GM18519 (cell line): Measurements from ENCODE around the gene TNS1.

Experiments
- ATAC-seq: cut with Tn5 transposase; IDR thresholded peaks from one replicate; pipeline ENCODE4 v1.9.1; 2021; ENCODE audit warnings: mild to moderate bottlenecking, moderate library complexity; ENCODE audit not compliant: unreplicated experiment, low FRiP score

TNS1 gene

DNA sequence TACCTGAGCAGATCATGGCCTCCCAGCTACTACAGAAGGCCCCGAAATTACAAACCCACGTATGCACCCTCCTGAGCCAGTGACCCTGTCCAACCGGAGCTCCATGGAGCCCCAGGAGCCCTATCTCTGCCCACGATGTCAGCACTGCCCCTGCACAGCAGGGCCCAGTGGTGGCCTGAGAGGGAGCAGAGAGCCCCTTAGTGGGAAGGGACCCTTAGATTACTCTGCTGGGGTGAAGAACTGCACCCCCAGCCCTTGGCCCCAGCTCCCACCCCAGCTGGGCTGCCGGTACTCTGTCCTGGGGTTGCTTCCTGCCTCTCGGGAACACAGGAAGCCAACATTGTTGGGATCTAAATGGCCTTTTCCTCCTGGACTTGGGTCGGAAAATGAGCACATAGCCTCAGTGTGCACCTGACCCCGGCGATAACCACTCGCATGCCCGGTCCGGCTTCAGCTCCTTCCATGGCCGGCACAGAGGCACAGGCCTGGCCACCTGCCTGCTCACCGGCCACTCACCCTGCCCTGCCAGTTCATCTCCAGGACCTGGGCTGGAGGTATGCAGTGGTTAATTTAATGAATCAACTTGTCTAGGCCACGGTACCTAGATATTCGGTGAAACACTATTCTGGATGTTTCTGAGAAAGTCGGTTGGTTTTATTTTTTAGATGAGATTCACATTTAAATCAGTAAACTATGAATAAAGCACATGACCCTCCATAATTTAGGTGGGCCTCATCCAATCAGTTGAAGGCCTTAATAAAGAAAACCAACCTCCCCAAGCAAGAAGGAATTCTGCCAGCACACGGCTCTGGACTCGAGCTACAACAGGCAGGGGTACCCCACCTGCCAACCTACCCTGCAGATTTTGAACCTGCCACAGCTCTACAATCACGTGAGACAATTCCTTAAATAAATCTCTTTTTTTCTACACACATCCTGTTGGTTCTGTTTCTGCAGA, 19.2 kb downstream of the TNS1 start:
- no peak for ATAC-seq

- no peak for ATAC-seq
These were observed 20.8 kb downstream of the TNS1 start for GRCh38 chr2:217981971-217982370.

GRCh38 chr2:217981084-217981730, 21.6 kb downstream of the TNS1 start:
- no peak for ATAC-seq

DNA sequence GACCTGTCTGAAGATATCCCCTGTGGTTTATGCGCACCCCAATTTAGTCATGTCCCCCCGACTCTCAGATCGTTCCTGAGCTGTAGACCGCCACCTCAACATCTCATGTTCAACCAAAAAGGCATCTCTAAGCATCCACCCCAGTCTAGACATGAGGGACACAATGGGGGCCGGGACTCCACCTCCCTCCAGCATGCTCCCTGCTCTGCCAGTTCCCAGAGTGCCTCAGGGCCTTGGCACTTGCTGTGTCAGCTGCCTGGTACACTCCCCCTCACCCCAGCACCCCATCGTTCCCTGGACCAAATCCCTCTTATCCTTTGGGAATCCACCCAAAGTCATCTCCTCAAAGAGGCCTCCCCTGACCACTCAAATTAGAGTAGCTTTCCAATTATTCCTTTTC, 22.2 kb downstream of the TNS1 start:
- no peak for ATAC-seq

GRCh38 chr2:217980036-217980435, 22.8 kb downstream of the TNS1 start:
- no peak for ATAC-seq

- no peak for ATAC-seq
These were observed 23.5 kb downstream of the TNS1 start for GRCh38 chr2:217979151-217979811.

- ATAC-seq, result no peak
These were observed 24.2 kb downstream of the TNS1 start for GRCh38 chr2:217978536-217979150.

DNA sequence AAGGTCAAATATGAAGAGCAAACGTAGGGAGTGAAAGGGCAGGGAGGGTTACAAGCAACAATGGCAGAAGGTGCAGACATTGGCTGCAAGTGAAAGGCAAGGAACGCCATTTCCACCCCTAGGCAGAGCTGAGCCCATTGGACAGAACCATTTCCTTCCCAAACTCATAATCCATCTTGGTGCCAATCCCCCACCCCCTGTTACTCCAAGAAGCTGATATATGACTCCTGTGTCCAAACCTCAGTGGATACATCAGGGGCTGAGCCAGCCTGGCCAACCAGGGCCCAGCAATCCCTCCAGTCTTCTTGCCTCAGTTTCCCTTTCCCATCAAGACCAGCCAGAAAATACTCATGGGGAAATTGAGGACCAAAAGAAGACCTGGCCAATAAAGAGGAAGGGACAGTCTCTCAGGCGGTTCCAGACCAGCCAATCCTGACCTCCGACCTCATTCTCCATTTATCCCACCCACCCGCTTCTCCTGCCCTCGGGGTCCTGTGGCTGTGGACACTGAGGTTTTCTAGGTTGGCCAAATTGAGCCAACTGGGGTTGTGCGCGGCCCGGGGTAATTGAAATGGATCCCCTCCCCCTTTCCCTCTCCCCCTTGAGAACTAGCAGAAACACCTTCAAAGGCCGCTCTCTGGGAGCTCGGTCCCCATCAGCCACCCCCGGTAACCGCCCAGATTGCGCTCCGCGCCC, 24.8 kb downstream of the TNS1 start:
- no peak for ATAC-seq

GRCh38 chr2:217976301-217976700, 26.5 kb downstream of the TNS1 start:
- ATAC-seq, result no peak

GRCh38 chr2:217975626-217976025, 27.2 kb downstream of the TNS1 start:
- no peak for ATAC-seq

GRCh38 chr2:217974389-217975005, 28.3 kb downstream of the TNS1 start:
- no peak for ATAC-seq

- no peak for ATAC-seq
These were observed 29.6 kb downstream of the TNS1 start for GRCh38 chr2:217973008-217973787.

- ATAC-seq, result no peak
These were observed 30.3 kb downstream of the TNS1 start for GRCh38 chr2:217972490-217972889.

- ATAC-seq, result no peak
These were observed 30.8 kb downstream of the TNS1 start for GRCh38 chr2:217972037-217972436.

DNA sequence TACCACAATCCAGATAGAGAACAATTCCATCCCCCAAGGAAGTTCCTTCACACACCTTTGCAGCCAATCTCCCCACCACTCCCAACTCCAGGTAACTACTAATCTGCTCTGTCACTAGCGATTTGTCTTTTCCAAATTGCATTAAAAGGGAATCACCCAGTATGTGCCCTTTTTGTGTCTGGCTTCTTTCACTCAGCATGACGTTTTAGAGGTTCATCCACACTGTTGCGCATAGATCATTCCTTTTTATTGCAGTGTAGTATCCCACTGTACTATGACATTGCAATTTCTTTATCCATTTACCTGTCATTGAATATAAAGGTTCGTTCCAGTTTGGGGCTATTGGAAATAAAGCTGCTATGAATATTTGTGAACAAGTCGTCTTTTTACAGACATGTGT, 31.6 kb downstream of the TNS1 start:
- ATAC-seq, result no peak

DNA sequence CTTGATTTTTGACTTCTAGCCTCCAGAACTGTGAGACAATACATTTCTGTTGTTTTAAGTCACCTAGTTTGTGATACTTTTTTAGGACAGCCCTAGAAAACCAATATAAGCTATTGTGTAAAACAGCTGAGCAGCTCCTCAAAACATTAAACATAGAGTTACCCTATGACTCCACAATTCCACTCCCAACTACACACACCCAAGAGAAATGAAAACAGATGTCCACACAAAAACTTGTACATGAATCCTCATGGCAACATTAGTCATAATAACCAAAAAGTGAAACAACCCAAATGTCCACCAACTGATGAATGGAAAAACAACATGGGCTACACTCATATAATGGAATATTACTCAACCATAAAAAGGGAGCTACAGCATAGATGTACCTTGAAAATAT, 32.6 kb downstream of the TNS1 start:
- no peak for ATAC-seq

- no peak for ATAC-seq
These were observed 33.2 kb downstream of the TNS1 start for GRCh38 chr2:217969588-217969987.

DNA sequence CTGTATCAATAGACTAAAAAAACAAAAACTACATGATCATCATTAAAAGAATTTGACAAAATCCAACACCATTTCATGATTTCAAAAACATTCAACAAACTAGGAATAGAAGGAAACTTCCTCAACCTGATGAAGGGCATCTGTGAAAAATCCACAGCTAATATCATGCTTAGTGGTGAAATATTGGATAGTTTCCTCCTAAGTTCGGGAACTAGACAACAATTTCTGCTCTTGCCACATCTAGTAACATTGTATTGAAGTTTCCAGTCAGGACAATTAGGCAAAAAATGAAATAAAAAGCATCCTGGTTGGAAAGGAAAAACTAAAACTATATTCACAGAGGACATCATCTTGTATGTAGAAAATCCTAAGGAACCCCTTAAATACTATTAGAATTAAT, 34.8 kb downstream of the TNS1 start:
- no peak for ATAC-seq

DNA sequence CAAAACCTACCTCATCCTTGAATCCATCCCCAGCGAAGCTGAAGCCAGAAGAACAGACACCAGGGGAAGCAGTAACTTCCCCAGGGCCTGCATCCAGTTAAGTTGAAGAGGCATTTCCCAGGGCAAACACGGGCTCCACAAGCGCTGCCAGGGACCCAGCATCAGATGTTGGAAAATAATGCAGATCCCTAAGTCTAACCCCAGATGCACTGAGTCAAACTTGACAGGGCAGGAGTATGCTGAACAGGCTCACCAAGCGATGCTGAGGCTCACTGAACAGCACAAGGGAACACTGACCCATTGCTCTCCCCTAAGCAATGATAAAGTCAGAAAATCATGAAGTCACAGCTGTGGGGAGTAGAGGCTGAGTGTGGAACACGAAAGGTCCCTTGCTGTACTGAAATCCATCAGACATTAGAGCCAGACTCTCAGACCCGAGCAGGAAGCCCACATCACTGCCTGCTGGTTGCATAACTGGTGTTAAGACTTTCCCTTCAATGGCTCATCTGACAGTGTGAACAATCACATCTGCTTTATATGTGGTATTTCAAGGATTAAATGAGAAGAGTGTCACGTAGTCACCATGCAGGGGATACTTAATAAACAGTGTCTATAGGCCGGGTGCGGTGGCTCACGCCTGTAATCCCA, 36.2 kb downstream of the TNS1 start:
- no peak for ATAC-seq
